ENCODE data around the gene NMT2.

Gene NMT2

DNA sequence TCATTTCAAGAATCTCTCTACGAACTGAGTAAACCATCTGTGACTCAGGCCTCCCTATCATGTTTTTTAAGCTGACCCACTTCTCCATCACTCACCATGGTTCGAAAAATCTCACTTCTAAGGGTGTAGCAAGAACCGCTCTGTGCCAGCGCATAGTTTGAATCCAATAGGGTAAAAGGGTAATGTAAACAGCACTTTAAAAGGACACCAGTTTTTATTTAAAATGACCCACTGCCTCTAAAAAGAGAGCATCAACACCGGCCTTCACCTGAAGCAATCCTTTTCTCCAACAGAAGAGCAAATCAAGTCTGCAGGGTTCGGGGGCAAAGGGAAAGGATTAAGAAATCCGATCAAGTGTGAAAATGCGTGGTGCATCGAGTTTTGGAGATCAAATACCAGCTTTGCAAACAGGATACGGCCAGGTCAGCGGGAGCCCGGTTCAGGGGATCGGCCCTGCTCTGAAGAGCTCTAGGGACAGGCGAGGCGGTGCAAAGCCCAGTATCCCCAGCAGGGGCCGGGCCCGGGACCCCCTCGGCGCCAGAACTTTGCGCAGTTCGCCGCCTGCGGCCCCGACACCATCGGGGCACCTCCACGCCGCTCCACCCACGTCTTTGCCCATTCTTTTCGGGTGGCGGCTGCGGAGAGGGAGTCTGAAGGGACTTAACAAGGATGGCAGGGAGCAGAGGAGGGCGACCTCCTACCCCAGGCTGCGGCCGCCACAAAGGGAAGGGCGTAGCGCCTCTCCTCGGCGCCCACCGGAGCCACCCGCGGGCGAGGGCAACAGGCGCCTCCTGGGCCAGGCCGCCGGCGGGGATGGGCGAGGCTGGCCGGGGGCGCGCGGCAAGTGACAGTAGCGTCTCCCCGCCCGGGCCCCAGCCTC lies 842 bp downstream of the NMT2 start:
- TF ChIP-seq, protein P1, sequence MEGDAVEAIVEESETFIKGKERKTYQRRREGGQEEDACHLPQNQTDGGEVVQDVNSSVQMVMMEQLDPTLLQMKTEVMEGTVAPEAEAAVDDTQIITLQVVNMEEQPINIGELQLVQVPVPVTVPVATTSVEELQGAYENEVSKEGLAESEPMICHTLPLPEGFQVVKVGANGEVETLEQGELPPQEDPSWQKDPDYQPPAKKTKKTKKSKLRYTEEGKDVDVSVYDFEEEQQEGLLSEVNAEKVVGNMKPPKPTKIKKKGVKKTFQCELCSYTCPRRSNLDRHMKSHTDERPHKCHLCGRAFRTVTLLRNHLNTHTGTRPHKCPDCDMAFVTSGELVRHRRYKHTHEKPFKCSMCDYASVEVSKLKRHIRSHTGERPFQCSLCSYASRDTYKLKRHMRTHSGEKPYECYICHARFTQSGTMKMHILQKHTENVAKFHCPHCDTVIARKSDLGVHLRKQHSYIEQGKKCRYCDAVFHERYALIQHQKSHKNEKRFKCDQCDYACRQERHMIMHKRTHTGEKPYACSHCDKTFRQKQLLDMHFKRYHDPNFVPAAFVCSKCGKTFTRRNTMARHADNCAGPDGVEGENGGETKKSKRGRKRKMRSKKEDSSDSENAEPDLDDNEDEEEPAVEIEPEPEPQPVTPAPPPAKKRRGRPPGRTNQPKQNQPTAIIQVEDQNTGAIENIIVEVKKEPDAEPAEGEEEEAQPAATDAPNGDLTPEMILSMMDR (IDR thresholded peaks at IDR 0.05; ENCODE audit: extremely low read depth, missing control alignments): peak; percentile 6
- peak; percentile 58 for DNase-seq (ENCODE audit: low spot score)

GRCh38 chr10:15166325-15166724 lies 2.2 kb downstream of the NMT2 start:
- TF ChIP-seq, protein P1 (IDR thresholded peaks at IDR 0.05; ENCODE audit: extremely low read depth, missing control alignments): no peak

DNA sequence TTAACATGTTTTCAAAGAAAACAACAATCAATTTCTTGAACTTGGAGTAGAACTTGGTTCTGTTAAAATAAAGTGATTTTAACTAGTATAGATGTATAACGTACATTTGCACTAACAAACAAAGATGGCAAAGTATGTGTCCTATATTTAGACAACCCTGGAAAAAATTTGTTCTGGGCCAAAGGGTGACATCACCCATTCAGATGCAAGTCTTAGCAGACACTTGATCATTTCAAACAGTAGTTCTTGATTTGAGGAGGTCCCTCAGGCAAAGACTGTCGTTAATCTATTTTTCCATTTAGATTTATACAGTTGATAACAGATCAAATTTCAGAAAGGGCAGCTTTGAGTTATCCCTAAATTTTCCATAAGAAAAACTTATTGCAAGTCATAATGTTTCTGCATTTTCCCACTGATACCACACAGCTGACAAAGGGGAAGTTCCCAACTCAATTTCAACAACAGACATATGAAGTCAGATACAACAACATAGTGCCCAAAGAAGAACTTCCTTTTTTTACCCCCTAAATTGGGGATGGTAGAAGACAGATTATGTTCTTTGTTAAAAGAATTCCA lies 5.2 kb downstream of the NMT2 start:
- TF ChIP-seq, protein P1 (IDR thresholded peaks at IDR 0.05; ENCODE audit: extremely low read depth, missing control alignments): no peak
- DNase-seq (ENCODE audit: low spot score): no peak

More at GRCh38 chr10:15166325-15166724, 2.2 kb downstream of the NMT2 start:
- DNase-seq (ENCODE audit: low spot score): no peak

- TF ChIP-seq, protein P1 (IDR thresholded peaks at IDR 0.05; ENCODE audit: extremely low read depth, missing control alignments): no peak
- no peak for DNase-seq (ENCODE audit: low spot score)
Measured at GRCh38 chr10:15158972-15159371, 9.5 kb downstream of the NMT2 start.

DNA sequence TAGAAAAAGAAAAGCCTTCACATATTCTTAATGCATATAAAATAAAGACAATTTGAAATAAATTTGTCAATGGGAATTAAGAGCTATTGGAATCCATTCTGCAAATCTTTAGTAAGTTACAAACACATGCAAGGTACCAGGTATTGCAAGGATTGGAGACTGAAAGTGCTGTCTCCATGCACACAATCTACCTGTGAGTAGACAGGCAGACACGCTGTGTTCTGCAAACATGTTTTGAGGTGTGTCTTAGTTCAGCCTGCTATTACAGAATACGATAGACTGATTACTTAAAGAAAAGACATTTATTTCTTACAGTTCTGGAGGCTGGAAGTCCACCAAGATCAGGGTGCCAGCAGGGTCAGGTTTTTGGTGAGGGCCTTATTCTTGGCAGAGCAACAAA lies 10.0 kb downstream of the NMT2 start:
- DNase-seq (ENCODE audit: low spot score): no peak
- TF ChIP-seq, protein P1 (IDR thresholded peaks at IDR 0.05; ENCODE audit: extremely low read depth, missing control alignments): no peak

- TF ChIP-seq, protein P1 (IDR thresholded peaks at IDR 0.05; ENCODE audit: extremely low read depth, missing control alignments): no peak
- DNase-seq (ENCODE audit: low spot score): no peak
Measured at GRCh38 chr10:15155978-15156656, 12.4 kb downstream of the NMT2 start.

DNA sequence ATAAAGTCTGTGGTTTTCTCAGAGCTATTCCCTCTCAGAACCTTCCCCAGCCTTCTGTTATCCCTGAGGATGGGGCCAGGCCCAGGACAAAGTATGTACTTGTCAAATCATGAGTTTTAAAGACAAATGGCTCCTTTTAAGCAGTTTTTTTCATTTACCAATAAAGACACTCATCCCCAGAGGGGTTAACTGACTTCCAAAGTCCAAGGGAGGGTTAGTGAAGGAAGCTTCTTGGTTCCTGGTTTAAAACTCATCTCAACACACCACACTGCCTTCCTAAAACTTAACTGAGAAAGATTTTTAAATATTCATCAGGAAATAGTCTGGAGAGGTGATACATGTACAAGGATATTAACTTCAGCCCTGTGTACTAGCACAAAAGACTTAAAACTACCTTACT lies 15.9 kb downstream of the NMT2 start:
- TF ChIP-seq, protein P1 (IDR thresholded peaks at IDR 0.05; ENCODE audit: extremely low read depth, missing control alignments): no peak
- DNase-seq (ENCODE audit: low spot score): no peak

Measured in GM20000 (cell line).